ENCODE measurements around the gene TCEAL4. TPM values are rescaled to one million over a fixed set of nuclear protein-coding genes. Genes with fewer than 3 reads are reported as not detected.

Gene TCEAL4
- polyA plus RNA-seq, 10 donors = 75.0 to 110 (median 87.5) TPM

Other genes starting within 250 kb of the TCEAL4 start
- 100 to 1,000 TPM; 141 to 198 (median 159) TPM for gene TCEAL9, start 229.0 kb upstream of the TCEAL4 start, polyA plus RNA-seq (ENCODE audit: insufficient read length in 10 of 10)
- gene BEX3, start 209.0 kb upstream of the TCEAL4 start, polyA plus RNA-seq (ENCODE audit: insufficient read length in 10 of 10) = 100 to 1,000 TPM; 117 to 242 (median 160) TPM
- gene RAB40A, start 66.0 kb upstream of the TCEAL4 start, polyA plus RNA-seq (ENCODE audit: insufficient read length in 10 of 10) = 1 to 10 TPM in 3 of 10 donors, under 1 TPM in 7; 0.54 to 2.2 (median 0.77) TPM
- 10 to 100 TPM in 7 of 10 donors, 1 to 10 TPM in 3; 8.1 to 15.7 (median 10.6) TPM for gene TCEAL3, start 22.4 kb downstream of the TCEAL4 start, polyA plus RNA-seq (ENCODE audit: insufficient read length in 10 of 10)
- 10 to 100 TPM; 51.8 to 70.1 (median 61.0) TPM for gene TCEAL1, start 43.5 kb downstream of the TCEAL4 start, polyA plus RNA-seq (ENCODE audit: insufficient read length in 10 of 10)
- 100 to 1,000 TPM; 232 to 296 (median 261) TPM for gene MORF4L2, start 101.2 kb downstream of the TCEAL4 start, polyA plus RNA-seq (ENCODE audit: insufficient read length in 10 of 10)
- gene TMEM31, start 125.4 kb downstream of the TCEAL4 start, polyA plus RNA-seq (ENCODE audit: insufficient read length in 10 of 10) = 1 to 10 TPM in 4 of 10 donors, under 1 TPM in 6; 0.38 to 1.5 (median 0.76) TPM
- 100 to 1,000 TPM in 2 of 10 donors, 10 to 100 TPM in 8; 56.8 to 111 (median 85.8) TPM for gene PLP1, start 191.3 kb downstream of the TCEAL4 start, polyA plus RNA-seq (ENCODE audit: insufficient read length in 10 of 10)
- gene RAB9B, start 246.7 kb downstream of the TCEAL4 start, polyA plus RNA-seq (ENCODE audit: insufficient read length in 10 of 10) = 10 to 100 TPM; 13.6 to 39.3 (median 29.6) TPM

All from muscle of back (tissue), 10 donors.